GM15510 (cell line): ENCODE measurements around the gene CALCR.

Experiments used
- POLR2A ChIP-seq: IDR thresholded peaks from 3 replicates; pipeline ENCODE4 v1.6.1; 2011; ENCODE audit warnings: borderline replicate concordance; ENCODE audit not compliant: insufficient read length; ENCODE audit errors: extremely low read depth

The CALCR gene

DNA sequence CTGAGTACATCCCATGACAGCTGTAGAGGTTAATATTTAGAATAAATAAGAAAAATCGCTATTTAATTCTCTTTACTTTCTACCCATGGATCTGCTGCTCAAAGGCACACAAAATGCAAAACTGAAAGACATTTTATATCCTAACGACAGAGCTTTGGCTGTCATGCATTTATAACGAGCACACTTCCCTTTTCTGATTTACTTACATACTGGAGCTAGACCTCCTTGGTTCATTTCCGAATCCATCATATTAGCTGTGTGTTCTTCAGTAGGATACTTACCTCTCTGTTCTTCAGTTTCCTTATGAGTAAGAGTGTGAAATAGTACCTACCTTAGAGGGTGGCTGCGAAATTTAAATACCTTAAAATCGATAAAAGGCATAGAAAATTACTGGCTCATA, 10.9 kb downstream of the CALCR start:
- no peak for TF ChIP-seq POLR2A

- no peak for TF ChIP-seq POLR2A
Measured at GRCh38 chr7:93562936-93563335, 11.6 kb downstream of the CALCR start.

GRCh38 chr7:93562106-93562505, 12.4 kb downstream of the CALCR start:
- no peak for TF ChIP-seq POLR2A

DNA sequence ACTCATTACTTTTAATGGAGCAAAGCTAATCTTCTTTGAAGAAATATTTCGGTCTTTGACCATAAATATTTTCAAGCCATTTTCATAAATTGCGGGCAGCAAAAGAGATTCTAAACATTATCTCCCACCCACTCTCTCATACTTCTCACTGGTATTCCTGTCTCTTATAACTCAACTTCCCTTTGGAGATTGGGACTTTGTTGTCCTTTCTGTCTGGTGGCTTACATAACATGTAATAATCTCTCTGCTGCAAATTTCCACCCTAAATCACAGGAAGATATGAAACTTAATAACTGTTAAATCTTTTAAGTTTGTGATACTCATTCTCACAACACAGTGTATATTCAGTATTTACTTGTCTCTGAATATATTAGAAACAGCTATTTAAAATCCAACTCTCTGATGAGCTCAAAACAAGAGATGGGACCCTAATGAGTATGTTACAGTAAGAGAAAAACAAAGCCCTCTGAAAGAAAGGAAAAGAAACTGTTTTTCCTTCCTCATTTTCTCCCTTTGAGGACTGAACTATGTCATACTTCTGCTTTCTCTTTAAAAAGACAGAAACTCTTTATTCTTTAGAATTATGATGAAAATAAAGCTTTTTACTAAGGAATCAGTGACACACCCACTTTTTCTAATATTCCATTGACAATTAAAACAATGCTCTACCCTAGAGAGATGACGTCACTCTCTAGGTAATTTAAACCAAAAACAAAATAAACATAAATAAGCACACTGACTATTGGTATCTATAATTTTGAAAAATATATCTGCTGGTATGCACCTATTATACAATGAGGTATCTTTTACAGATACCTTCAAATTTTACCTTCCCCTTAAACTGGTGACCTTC, 14.7 kb downstream of the CALCR start:
- TF ChIP-seq POLR2A, result no peak

- no peak for TF ChIP-seq POLR2A
Measured at GRCh38 chr7:93558705-93559614, 15.6 kb downstream of the CALCR start.

DNA sequence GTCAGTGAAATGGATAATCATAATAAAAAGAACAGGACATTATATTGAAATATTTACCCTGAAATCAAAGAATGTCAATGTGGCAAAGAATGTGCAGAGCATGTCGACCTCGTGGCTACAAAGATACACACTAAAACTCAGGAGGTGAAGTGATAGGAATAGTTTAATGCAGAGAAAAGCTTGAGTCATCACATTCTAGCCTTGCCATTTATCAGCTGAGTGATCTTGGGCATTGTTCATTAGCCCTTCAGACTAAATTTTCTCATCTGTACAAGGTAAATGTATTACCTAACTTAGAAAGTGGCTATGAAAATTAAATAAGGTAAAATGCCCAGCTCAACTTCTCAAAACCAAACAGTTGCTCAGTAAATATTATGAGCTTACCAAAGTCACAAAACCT, 22.6 kb downstream of the CALCR start:
- TF ChIP-seq POLR2A, result no peak

DNA sequence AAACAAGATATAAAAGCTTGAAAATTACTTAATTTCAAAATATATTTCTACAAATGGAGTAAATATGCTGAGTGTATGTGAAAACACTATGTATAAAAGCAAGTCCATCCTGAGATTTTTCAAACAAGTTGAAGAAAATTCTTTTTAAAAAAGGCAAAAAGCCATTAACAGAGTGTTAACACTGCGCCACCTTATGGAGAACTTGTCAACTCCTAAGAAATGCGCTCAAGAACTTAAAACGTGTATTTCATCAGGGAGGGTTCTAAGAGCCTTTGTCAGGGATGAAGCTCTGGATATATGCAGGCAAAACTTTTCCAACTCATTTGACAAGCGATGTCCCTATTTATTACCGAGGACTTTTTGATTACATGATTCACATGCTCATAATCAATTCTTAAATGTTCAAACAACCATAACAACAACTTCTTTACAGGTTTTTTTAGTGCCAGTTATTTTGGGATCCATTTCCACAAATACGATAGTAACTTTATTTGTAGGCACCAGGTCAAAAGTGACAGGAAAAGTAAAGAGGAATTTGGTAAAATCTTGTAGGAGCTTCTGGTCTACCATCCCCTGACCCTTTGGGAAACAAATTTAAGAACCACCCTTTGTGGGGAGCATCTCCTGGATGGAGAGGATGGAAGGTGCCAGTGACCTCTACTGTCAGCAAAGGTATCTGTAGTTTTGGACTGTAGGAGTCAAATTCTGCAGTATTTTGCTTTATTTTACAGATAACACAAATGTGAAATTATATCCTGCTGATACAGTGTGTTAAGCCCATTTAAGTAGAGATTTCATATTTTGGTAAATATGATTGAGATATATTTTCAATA, 23.2 kb downstream of the CALCR start:
- no peak for TF ChIP-seq POLR2A

DNA sequence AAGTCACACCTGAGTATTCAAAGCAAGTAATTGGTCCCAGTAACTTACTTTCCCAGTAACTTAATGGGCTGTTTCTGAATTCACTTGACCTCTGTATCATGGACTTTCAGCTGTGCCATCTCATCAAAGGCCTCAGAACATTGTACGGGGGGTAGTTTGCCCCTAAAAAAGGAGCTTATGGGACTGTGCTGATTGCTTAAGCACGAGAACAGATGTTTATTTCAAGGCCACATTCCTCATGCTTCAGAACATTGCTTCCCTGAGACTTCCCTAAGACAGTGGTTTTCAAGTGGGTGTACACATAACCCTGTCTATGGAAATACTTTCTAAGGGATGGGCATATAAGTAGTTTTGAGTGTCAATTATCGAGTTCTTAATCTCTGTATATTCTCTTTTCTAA, 26.8 kb downstream of the CALCR start:
- no peak for TF ChIP-seq POLR2A

GRCh38 chr7:93544691-93545090, 29.8 kb downstream of the CALCR start:
- no peak for TF ChIP-seq POLR2A

- no peak for TF ChIP-seq POLR2A
Measured at GRCh38 chr7:93538061-93538460, 36.5 kb downstream of the CALCR start.

DNA sequence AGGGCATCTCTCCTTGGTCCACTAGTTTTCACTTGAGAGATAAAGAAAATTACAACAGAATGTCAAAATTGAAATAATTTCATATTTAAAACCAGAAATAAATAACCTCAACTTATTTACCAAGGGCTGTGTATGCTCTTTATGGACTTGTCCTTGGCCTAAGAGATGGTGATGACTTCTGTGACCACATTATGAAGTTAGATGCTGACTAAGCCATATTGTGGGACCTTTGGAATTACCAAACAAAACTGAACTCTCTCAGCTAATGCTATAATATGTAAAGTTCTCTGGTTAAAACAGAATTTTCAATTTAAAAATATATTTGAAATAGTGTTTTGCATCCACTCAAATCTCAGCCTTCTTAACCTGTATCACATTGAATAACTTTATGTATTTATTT, 38.9 kb downstream of the CALCR start:
- no peak for TF ChIP-seq POLR2A

DNA sequence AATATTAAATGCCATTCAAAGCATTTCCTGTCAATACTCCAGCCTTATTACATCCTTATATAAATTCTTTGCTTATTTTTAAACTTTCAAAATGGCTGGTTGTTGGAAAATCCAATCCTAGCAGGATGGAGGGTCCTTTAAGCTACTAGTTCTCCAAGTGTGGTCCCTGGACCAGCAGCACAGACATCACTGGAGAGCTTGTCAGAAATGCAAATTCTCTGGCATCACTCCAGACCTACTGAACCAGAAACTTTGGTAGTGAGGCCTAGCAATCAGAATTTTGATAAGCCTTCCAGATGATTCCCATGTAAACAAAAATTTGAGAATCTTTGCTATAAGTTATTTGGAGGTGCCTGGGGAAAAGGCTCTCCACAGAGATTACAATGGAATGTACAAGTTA, 43.8 kb downstream of the CALCR start:
- TF ChIP-seq POLR2A, result no peak

- TF ChIP-seq POLR2A, result no peak
Measured at GRCh38 chr7:93516834-93517233, 57.7 kb downstream of the CALCR start.

DNA sequence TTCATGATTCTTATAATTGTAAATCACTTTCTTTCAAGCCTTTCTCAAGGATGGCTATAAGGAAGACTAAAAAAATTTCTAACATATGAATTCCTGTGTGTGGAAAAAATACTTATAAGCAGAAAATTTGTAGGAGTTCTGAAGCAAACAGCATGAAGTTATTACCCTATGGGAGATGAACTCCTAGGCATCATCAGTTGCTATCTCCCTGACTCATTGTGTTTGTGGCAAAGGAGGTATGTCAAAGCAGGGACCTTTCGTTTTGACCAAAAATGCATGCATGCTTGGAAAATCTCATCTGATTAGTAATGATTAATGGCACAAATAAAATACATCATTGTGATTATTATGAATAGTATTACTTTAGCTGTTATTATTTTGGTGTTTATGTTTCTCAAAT, 59.4 kb downstream of the CALCR start:
- TF ChIP-seq POLR2A, result no peak

GRCh38 chr7:93509303-93509702, 65.2 kb downstream of the CALCR start:
- no peak for TF ChIP-seq POLR2A

- no peak for TF ChIP-seq POLR2A
Measured at GRCh38 chr7:93503088-93503487, 71.4 kb downstream of the CALCR start.
